ENCODE measurements around the gene ASNSD1.
"Not testable (repeated sequence)": the region's sequence is repeated elsewhere in the genome, so short reads cannot be mapped to it uniquely, and the experiment has no call there.

- TF ChIP-seq EZH2phosphoT487 (IDR thresholded peaks at IDR 0.05; ENCODE audit: borderline replicate concordance, low read depth, low read length); CTCF (conservative IDR thresholded peaks at IDR 0.05; ENCODE audit: low read length): not testable (repeated sequence)
Measured at GRCh38 chr2:189663319-189663718, 2.1 kb downstream of the ASNSD1 start.

Measured in OCI-LY7 (cell line).